Ishikawa (cell line): Measurements from ENCODE around the gene HAGHL.

Experiments used
- CEBPB ChIP-seq: IDR thresholded peaks from 2 replicates; pipeline ENCODE4 v1.6.1; 2012
- CREB1 ChIP-seq: IDR thresholded peaks from 2 replicates; pipeline ENCODE4 v1.6.1; 2012; ENCODE audit warnings: low read depth
- EGR1 ChIP-seq: IDR thresholded peaks from 2 replicates; pipeline ENCODE4 v1.6.1; 2012
- EP300 ChIP-seq: IDR thresholded peaks from 2 replicates; pipeline ENCODE4 v1.6.1; 2012; ENCODE audit warnings: borderline replicate concordance
- FOXM1 ChIP-seq: IDR thresholded peaks from 2 replicates; pipeline ENCODE4 v1.6.1; 2012; ENCODE audit warnings: low read depth, borderline replicate concordance
- NFIC ChIP-seq: IDR thresholded peaks from 2 replicates; pipeline ENCODE4 v1.6.1; 2012
- RAD21 ChIP-seq: IDR thresholded peaks from 2 replicates; pipeline ENCODE4 v1.6.1; 2012; ENCODE audit warnings: low read depth
- TAF1 ChIP-seq: IDR thresholded peaks from 2 replicates; pipeline ENCODE4 v1.6.1; 2012; ENCODE audit warnings: low read depth, mild to moderate bottlenecking
- TCF12 ChIP-seq: IDR thresholded peaks from 2 replicates; pipeline ENCODE4 v1.6.1; 2012; ENCODE audit warnings: low read depth
- TEAD4 ChIP-seq: IDR thresholded peaks from 2 replicates; pipeline ENCODE4 v1.6.1; 2012
- YY1 ChIP-seq: IDR thresholded peaks from 2 replicates; pipeline ENCODE4 v1.6.1; 2012; ENCODE audit warnings: low read depth
- ZBTB7A ChIP-seq: IDR thresholded peaks from 2 replicates; pipeline ENCODE4 v1.6.1; 2012; ENCODE audit warnings: low read depth
- TF ChIP-seq, protein P1 (sequence below): IDR thresholded peaks from 2 replicates; pipeline ENCODE4 v1.6.1; 2012; ENCODE audit warnings: low read depth, mild to moderate bottlenecking
- TF ChIP-seq, protein P2 (sequence below): IDR thresholded peaks from 2 replicates; pipeline ENCODE4 v1.6.1; 2012
- TF ChIP-seq, protein P3 (sequence below): IDR thresholded peaks from 2 replicates; pipeline ENCODE4 v1.6.1; 2012

Gene HAGHL

DNA sequence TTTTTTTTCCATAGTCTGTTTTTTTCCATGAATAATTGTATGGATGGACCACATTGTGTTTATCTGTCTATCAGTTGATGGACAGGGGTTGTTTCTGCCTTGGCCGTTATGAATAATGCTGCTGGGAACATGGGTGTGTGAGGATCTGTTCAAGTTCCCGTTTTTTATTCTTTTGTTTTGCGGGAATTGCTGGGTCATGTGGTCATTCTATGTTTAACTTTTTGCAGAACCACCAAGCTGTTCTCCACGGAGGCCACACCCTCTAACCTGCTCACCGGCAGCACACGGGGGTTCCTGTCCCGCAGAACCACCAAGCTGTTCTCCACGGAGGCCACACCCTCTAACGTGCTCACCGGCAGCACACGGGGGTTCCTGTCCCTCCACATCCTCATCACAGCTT, 27.8 kb downstream of the HAGHL start:
- TF ChIP-seq, protein P1, sequence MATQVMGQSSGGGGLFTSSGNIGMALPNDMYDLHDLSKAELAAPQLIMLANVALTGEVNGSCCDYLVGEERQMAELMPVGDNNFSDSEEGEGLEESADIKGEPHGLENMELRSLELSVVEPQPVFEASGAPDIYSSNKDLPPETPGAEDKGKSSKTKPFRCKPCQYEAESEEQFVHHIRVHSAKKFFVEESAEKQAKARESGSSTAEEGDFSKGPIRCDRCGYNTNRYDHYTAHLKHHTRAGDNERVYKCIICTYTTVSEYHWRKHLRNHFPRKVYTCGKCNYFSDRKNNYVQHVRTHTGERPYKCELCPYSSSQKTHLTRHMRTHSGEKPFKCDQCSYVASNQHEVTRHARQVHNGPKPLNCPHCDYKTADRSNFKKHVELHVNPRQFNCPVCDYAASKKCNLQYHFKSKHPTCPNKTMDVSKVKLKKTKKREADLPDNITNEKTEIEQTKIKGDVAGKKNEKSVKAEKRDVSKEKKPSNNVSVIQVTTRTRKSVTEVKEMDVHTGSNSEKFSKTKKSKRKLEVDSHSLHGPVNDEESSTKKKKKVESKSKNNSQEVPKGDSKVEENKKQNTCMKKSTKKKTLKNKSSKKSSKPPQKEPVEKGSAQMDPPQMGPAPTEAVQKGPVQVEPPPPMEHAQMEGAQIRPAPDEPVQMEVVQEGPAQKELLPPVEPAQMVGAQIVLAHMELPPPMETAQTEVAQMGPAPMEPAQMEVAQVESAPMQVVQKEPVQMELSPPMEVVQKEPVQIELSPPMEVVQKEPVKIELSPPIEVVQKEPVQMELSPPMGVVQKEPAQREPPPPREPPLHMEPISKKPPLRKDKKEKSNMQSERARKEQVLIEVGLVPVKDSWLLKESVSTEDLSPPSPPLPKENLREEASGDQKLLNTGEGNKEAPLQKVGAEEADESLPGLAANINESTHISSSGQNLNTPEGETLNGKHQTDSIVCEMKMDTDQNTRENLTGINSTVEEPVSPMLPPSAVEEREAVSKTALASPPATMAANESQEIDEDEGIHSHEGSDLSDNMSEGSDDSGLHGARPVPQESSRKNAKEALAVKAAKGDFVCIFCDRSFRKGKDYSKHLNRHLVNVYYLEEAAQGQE = no peak
- TF ChIP-seq, protein P2, sequence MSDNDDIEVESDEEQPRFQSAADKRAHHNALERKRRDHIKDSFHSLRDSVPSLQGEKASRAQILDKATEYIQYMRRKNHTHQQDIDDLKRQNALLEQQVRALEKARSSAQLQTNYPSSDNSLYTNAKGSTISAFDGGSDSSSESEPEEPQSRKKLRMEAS = no peak
- TF ChIP-seq YY1 = no peak
- TF ChIP-seq RAD21 = no peak
- no peak for TF ChIP-seq ZBTB7A
- TF ChIP-seq CEBPB = no peak
- no peak for TF ChIP-seq FOXM1
- no peak for TF ChIP-seq NFIC
- no peak for TF ChIP-seq EGR1
- TF ChIP-seq EP300 = no peak
- TF ChIP-seq, protein P3, sequence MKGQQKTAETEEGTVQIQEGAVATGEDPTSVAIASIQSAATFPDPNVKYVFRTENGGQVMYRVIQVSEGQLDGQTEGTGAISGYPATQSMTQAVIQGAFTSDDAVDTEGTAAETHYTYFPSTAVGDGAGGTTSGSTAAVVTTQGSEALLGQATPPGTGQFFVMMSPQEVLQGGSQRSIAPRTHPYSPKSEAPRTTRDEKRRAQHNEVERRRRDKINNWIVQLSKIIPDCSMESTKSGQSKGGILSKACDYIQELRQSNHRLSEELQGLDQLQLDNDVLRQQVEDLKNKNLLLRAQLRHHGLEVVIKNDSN = no peak
- TF ChIP-seq TEAD4 = no peak
- TF ChIP-seq CREB1 = no peak
- no peak for TF ChIP-seq TCF12
- TF ChIP-seq TAF1 = no peak

DNA sequence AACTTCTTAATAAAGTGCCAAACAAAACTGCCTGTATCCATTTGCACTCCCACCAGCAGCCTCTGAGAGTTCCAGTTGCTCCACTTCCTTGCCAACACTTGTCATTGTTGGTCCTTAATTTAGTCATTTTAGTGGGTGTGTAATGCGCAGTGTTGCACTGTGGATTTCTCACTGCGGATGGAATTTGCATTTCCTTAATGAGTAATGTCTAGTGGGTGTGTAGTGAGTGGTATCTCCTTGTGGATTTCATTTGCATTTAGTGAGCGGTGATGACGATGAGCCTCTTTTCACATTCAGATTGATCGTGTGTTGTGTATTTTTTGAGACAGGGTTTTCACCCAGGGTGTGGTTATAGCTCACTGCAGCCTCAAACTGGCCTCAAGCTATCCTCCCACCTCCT, 29.5 kb downstream of the HAGHL start:
- TF ChIP-seq TCF12 (no peak), EGR1 (no peak), CEBPB (no peak), NFIC (no peak), RAD21 (no peak), TEAD4 (no peak), FOXM1 (no peak), TAF1 (no peak), ZBTB7A (no peak), EP300 (no peak), YY1 (no peak), CREB1 (no peak)
- TF ChIP-seq, protein P3 = no peak
- TF ChIP-seq, protein P2 = no peak
- TF ChIP-seq, protein P1 = no peak

DNA sequence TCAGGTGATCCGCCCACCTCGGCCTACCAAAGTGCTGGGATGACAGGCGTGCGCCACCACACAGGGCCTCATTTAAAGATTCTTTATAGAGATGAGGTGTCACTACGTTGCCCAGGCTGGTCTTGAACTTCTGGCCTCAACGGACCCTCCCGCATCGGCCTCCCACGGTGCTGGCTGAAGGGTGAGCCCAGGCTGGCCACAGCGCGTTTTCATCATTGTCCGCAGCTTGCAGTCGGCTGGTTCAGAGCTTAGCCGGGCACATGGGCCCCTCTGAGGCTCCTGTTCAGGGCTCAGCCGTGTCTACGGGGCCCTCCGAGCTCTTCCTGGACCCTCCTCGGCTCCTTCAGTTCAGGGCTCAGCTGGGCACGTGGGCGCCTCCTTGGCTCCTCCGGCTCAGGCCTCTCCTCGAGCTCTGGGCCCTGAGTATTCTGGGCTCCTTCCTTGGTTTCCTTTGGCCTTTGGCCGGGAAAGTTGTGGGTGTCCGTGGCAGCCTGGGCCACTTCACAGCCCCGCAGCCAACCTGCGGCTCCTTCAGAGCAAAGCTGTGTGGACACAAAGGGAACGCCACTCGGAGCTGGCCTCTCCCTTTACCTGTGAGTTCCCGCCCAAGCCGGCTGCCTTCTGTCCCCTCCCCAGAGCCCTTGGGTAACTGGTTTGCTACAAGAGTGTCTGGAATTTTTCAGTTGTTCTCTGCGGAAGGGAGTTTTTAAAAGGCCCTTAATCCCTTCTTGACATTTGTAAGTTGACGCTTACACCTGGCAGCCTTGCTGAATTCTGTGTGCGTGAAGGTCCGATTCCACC, 32.4 kb downstream of the HAGHL start:
- TF ChIP-seq NFIC (no peak), RAD21 (no peak), EP300 (no peak), ZBTB7A (no peak), TCF12 (no peak), CEBPB (no peak)
- TF ChIP-seq, protein P2 = no peak

DNA sequence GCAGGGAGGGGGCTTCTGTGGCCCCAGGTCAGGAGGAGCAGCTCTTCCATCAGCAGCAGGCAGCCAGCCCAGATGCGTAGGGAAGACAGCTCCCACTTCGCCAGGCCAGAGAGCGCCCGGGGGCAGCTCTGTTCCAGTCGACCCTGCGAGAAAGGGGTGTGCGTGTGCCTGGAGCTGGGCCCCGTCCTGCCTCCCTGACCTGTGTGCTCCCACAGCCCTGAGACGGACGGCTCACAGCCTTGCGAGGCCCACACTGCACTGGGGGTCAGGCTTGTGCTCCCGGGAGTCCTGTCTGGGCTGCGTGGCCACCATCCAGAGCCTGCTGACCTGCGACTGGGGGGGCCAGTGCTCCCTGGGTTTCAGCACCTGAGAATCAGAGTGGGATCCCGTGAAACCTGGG, 33.2 kb downstream of the HAGHL start:
- TF ChIP-seq NFIC (no peak), FOXM1 (no peak), TAF1 (no peak), CEBPB (no peak), ZBTB7A (0 out of 2 replicates have a peak, but pooled peaks have one; percentile 34)
- TF ChIP-seq, protein P2 = no peak

DNA sequence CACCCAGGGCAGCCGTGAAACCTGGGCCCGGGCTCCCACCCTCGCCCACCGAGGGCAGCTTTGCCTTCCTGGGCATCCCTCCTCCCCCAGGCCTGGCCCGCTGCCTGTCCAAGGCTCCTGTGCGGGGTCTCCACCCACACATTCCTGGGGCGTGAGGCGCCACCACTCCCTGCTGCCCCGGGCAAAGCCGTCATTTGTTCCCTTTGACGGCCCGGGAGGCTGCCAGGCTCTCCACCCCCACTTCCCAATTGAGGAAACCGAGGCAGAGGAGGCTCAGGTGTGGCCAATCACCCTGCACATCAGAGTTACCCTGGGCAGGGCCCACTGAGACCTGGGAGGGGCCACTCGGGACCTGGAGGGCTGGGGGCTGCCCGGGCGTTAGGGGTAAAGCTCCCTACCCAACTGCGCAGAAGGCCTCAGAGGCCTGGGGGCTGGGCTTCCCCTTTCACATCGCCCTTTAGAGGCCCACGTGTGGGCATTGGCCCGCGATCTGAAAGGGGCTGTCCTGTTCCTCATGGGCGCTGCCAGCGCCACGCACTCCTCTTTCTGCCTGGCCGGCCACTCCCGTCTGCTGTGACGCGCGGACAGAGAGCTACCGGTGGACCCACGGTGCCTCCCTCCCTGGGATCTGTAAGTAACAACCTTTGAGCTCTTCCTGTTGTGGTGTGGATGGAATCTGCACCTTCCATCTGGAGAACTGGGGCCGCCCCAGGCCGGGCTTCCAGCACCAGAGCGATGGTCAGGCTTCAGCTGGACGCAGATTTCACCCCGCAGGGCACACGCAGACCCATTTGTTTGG, 33.8 kb downstream of the HAGHL start, which contains the start of gene MSLN:
Gene MSLN (plus strand): TSS at position 190 of the 799 bp plus-strand sequence. CDS start 1,947 bp downstream, outside the sequence.
- no peak for TF ChIP-seq TCF12
- TF ChIP-seq, protein P2 = 0 out of 2 replicates have a peak, but pooled peaks have one; percentile 9
- peak; percentile 44; the same call in 1 of the 2 replicates for TF ChIP-seq EGR1
- TF ChIP-seq TEAD4 = peak; percentile 62
